HG03108 (cell line): ENCODE measurements around the gene GOLGA6A.
"Not testable (repeated sequence)": the region's sequence is repeated elsewhere in the genome, so short reads cannot be mapped to it uniquely, and the experiment has no call there.

Experiments used
- ATAC-seq: cut with Tn5 transposase; IDR thresholded peaks from one replicate; pipeline ENCODE4 v1.9.1; 2021; ENCODE audit warnings: moderate library complexity; ENCODE audit not compliant: unreplicated experiment

Gene GOLGA6A

DNA sequence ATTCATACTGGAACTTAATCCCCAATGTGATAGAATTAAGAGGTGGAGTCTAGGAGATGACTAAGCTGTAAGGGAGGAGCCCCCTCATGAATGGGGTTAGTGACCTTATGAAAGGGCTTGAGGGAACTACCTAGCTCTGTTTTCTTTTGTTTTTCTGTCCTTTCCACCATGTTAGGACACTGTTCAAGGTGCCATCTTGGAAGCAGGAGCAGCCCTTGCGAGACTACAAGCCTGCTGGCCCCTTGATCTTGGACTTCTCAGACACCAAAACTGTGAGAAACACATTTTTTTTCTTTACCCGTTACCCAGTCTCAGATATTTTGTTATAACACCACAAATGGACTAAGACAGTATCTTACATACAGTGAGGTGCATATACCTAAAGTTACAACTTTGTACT lies 26.5 kb downstream of the GOLGA6A start:
- ATAC-seq = no peak

DNA sequence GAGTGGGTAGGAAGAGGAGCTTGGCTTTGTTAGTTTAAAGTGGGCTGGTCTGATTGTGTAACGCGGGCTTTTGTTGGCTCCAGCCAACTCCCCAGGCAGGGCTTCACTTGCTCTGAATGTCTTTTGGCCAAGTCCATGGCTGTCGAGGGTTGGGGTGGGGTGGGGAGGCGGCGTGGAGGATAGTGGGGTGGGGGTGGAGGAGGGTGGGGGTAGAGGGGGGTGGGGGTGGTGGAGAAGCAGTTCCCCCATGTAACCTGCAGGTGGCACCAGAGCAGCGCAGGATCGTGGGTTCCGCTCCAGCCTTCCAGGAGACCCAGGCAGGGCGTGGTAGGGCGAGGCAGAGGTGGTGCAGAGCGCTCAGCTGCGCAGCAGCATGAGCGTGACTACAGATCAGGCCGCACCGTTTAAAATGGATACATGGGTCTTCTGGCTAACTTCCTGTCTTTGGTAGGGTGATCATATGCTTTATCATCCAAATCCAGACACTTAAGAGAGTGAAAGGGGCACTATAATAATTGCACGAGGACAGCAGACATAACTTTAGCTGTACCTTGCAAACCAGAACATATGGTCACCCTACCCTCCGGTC lies 28.3 kb downstream of the GOLGA6A start:
- ATAC-seq = no peak

DNA sequence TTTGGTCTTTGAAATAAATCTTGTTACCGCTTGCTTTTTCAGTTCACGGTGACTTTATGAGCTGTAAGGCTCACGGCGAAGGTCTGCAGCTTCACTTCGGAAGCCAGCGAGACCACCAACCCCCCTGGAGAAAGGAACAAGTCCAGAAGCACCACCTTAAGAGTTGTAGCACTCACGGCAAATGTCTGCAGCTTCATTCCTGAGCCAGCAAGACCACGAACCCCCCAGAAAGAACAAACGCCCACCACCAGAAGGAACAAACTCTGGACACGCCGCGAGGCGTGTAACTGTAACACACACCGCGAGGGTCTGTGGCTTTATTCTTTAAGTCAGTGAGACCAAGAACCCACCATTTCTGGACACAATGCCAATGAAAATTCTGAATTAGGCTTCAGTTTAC lies 28.8 kb downstream of the GOLGA6A start:
- ATAC-seq = no peak

DNA sequence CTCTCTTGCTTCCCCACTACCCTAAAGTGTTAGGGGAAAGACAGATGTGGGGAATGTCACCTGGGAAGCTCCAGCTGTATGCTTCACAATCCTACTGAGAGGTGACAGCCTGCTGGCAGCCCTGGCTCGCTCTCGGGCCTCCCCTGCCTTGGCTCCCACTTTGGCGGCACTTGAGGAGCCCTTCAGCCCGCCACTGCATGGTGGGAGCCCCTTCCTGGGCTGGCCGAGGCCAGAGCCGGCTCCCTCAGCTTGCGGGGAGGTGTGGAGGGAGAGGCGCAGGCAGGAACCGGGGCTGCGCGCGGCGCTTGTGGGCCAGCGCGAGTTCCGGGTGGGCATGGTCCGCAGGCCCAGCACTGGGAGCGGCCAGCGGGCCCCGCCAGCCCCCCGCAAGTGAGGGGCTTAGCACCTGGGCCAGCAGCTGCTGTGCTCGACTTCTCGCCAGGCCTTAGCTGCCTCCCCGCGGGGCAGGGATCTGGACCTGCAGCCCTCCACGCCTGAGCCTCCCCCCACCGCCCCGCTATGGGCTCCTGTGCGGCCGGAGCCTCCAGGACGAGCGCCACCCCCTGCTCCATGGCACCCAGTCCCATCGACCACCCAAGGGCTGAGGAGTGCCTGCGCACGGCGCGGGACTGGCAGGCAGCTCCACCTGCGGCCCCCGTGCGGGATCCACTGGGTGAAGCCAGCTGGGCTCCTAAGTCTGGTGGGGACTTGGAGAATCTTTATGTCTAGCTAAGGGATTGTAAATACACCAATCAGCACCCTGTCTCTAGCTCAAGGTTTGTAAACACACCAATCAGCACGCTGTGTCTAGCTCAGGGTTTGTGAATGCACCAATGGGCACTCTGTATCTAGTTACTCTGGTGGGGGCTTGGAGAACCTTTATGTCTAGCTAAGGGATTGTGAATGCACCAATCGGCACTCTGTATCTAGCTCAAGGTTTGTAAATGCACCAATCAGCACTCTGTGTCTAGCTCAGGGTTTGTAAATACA lies 29.8 kb downstream of the GOLGA6A start:
- ATAC-seq = not testable (repeated sequence)

DNA sequence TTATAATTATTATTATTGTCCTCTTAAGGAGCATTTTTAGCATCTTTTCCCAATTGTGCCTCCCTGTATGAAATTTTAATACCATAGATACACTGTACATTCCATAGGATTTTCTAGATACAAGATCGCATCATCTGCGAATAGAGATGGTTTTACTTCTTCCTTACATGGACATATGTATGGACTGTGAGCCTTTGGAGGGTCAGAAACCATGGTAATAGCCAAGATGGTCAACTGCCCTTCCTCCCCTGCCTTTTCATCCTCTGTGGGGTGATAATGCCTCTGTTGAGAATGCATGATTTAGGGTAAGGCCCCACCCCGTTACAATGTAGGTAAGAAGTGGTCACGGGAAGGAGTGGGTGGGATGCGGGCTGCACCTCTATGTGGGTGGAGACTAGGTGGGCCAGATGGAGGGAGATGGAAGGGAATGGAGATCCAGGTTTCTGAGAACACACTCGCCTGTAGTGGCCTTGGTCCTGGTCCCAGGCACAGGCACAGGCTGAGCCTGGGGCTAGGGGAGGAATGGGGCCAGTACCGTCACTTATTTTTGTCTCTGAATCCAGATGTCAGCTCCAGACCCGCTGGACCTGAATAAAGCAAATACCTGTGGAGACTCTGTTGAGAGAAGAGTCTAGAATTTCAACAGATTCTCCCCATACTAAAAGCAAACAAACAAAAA lies 31.7 kb downstream of the GOLGA6A start:
- ATAC-seq = no peak

DNA sequence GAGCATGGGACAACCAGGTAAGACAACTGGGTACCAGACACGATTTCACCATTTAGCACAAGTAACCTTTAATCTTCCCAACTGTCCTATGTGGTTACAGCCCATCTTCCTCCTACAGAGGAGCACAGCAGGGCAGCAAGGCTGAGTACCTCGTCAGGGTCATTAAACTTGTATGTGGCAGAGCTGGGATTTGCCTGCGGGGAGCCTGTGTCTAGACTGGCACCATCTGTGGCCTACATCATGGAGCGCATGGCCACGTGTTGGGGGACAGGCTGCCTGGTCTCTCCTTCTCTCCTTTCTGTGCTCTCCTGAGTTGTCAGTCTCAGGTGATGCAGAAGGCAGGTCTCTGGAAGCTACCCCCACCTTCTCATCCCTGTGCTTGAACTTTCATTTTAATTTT lies 32.2 kb downstream of the GOLGA6A start:
- no peak for ATAC-seq

DNA sequence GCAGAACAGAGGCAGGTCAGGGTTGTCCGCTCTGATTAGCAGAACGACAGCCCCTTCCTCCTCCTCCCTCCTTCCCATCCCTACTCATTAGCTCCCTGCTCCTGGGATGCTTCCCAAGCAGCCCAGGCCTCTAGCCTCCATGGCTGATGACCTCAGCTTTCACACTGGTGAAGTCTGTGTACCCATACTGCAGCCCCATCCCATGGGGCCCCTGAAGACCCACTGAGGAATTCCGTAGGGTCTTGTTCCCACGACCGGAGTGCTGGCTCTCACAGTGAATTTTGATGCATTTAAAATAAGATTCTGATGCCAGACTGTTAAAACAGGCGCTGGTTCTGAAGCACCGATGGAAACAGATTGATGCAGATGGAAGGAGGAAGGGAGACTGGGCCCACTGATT lies 36.1 kb downstream of the GOLGA6A start:
- ATAC-seq = no peak

DNA sequence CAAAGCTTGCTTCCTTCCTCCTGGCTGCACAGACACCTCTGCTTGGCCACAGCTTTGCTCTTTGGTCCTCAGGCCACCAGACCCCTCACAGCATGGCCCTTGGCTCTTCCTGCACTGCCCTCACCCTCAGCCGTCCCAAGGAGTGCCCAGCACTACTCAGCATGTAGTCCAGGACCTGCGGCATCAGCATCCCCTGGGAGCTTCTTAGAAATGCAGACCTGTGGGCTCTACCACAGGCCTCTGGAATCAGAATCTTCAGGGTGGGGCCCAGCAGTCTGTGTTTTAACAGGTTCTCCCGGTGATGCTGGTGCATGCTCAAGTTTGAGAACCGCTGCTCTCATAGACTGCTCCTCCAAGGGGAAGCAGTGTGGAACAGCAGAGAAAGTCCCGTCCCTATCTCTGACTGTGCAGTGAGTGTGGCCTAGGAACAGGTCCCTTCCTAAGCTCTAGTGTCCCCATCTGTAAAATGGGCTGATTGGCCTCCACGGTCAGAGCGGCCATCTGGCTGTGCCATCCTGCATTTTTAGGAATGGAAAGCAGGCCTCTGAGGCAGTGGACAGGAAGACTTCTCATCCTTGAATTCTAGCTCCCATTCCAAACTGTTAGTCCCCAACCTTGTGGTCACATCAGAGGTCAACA lies 36.6 kb downstream of the GOLGA6A start:
- ATAC-seq = no peak

DNA sequence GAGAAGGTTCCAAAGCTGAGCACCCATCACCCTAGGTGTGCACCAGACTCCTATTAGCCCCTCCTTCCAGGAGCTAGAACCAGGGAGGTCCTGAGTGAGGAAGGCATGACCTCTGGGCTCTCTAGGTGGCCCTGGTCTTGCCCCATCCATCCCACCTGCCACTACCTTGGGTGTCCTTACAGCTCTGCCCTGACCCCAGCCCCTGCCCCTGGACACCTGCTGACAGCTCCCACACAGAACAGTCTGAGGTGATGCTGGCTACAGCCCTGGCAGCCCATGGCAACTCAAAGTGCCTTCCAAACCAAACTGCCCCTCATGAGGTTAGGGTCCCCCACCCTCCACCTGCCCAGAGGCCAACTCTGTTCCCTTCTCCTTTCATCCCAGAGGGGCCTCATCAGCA lies 37.2 kb downstream of the GOLGA6A start:
- ATAC-seq = no peak

DNA sequence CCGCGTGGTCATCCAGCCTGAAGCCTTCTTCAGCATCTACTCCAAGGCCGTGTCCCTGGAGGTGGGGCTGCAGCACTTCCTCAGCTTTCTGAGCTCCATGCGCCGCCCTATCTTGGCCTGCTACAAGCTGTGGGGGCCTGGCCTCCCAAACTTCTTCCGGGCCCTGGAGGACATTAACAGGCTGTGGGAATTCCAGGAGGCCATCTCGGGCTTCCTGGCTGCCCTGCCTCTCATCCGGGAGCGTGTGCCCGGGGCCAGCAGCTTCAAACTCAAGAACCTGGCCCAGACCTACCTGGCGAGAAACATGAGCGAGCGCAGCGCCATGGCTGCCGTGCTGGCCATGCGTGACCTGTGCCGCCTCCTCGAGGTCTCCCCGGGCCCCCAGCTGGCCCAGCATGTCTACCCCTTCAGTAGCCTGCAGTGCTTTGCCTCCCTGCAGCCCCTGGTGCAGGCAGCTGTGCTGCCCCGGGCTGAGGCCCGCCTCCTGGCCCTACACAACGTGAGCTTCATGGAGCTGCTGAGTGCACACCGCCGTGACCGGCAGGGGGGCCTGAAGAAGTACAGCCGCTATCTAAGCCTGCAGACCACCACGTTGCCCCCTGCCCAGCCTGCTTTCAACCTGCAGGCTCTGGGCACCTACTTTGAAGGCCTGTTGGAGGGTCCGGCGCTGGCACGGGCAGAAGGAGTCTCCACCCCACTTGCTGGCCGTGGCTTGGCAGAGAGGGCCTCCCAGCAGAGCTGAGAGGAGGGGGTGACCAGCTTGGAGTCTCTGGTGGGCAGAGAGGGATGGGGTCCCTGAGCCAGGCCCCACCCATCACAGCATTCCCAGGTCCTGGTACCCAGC lies 37.9 kb downstream of the GOLGA6A start:
- ATAC-seq = no peak

DNA sequence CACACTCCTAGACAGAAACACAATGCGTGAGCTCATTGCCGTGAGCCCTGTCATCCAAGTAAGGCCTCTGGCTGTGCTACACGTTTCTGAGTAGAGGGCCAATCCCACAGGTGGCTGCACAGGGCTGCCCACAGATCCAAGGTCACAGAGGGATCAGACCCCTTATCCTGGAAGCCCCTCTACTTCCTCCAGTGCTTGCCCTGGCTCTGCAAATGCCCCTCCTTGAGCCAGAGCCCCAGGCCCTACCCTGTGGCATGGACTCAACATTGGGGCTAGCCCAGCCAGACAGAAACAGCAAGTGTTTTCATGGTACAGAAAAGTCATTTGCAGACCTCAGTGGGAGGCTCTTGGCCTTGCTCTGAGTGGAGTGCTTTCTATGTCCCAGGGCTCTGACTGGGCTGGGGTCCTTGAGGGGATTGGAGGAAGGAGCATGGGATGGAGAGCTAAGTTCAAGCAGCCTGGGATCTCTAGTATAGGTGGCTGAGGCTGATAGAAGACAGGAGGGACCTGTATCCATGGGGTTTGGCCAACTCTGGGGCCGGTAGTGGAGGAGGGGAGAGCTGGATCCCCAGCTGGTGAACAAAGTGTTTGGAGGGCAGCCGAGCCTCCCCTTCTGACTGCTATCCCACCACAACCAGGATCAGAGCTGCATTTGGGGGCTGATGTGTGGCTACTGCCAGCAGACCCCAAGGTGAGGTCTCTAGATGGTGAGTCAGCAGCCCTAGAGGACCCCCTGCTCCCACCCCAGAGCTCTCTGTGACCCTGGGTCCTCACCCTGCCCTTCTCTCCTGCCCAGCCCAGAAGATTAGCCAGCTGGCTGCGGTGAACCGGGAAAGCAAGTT lies 38.7 kb downstream of the GOLGA6A start:
- no peak for ATAC-seq

DNA sequence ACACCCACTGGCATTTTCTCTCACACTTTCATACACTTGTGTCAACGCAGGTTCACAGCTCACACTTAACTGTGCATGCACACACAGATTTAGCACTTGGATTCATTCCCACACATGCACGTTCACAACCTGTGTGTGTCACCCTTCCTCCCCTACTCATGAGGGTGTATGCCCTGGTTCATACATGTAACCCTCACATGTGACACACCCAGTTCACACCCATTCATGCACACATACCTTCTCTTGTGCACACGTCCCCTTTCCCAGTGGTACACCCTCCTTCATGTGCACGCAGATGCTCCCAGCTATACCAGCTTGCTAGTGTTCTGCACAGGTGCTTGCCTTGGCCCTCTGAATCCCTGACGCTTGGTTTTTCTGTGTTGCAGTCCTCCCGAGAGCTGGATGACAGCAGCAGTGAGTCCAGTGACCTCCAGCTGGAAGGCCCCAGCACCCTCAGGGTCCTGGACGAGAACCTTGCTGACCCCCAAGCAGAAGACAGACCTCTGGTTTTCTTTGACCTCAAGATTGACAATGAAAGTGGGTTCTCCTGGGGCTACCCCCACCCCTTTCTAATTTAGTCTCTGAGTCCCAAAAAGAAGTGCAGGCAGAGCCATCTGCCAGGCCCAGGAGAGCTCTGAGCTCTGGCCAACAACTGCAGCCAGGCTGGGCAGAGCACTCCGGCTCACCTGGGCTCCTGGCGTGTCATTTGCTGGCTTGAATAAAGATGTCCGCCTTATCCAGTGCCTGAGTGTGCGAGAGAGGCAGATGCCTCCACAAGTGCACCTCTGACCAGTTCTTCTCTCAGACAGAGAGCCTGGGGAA lies 39.5 kb downstream of the GOLGA6A start:
- no peak for ATAC-seq

DNA sequence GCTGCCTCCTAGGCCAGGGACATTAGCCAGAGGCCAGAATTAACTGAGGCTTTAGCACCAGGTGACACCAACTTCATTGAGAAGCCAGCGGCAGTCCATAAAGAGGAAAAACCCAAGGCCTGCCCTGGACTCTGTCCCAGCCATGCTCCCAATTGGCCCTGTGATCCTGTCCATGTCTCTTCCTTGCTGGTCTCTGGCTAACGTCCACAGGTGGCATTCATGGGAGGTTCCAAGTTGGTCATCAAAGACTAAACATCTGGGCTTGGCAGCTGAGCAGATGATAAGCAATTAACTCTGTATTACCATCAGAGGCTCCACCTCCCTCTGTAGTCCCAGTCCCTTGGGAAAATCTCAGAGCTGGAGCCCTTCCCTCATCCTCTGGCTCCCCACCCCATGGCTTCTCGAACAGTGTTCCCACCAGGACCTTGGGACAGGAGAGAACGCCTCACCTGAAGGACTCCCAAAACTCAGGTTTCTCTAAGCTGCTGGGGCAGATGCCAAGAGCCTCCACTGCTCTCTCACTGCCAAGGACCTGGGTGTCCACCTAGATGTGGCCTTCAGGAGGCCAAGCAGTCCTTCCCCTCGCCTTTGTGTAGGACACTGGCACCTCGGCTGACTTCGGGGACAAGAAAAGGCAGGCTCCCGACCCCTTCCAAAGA lies 40.4 kb downstream of the GOLGA6A start:
- no peak for ATAC-seq

DNA sequence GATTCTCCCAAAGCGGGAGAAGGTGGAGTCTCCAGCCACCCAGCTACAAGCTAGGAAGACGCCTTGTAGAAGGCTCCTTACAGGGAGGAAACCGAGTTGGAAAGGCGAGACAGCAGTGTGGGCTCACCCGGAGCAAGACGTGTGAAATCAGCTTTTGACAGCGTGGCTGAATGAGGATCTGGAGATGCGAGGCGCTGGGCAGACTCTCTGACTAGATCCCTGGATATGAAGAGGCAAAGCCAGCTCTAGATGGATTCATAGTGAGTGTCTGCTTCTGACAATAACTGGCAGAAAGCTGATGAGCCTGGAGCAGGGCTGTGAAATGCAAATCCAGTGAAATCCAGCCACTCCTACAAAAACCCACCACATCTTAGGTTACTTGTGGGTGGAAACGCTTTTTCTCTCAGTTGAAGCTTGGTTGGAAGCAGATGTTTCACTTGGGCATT lies 41.0 kb downstream of the GOLGA6A start:
- no peak for ATAC-seq

DNA sequence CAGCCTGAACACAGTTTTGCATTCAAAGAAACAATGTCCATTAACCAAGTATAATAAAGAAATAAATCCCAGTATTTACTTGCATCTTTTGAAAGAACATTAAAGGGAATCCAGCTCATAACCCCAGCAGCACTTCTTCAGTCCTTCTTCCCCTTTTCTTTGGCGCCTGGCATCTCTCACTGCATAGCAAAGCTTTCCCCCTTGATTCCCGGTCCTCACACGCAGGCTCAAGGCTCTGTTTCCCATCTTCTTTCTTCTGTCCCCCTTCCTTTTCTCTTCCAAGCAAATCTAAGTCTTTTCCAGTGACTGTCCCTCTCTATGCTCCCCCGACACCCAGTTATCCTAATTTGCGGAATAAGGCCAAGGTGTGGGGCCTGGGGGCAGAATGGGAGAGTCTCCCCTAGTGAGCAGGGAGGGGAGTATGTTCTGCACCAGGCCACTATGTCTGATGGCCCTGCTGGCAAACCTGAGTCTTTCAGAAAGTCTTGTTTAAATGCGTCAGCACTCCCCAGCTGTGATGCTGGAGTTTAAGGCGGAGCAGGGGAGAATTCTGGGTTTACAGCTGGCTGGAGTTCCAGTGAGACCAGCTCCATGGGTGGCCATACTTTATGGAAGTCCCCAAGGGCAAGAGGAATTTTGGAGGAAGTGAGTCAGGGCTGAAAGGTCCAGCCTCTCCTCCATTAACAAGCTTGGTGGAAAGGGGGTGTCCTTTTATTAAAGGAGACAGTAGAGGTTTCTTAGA lies 42.1 kb downstream of the GOLGA6A start:
- no peak for ATAC-seq

DNA sequence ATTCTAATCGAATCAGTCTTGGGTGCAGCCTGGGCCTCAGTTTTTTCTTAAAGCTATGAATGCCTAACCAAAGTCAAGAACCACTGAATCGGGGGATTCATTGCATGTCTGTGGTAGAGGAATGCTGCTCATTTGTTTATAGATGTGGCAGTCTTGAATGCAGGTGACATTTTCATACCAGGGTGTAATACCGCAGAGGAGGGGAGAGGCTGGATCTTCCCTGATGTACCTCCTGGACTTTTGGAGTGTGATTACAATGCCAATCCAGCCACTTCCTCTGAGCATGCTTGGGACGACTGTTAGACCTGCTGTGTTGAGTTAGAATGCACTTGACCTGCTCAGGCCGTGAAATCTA lies 42.7 kb downstream of the GOLGA6A start:
- no peak for ATAC-seq
